ENCODE data around the gene IER3.

DNA sequence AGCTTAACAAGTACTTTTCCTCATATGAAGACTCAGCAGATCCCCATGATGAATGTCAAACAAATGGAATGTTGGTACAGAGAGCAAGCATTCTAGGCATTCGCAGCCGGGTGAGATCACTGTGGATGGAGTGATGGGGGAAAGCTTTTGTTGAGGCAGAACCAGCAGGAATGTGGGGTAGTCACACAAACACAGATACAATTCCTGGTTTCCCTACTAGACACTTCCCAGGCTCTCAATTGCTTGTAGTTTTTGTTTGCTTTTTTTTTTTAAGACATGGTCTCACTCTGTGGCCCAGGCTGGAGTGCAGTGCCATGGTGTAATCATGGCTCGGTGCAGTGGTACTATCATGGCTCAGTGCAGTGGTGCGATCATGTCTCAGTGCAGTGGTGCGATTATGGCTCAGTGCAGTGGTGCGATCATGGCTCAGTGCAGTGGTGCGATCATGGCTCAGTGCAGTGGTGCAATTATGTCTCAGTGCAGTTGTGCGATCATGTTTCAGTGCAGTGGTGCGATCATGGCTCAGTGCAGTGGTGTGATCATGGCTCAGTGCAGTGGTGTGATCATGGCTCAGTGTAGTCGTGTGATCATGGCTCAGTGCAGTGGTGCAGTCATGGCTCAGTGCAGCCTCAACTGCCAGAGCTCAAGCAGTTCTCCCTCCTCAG, 15.4 kb upstream of the IER3 start:
- TF ChIP-seq, protein P1, sequence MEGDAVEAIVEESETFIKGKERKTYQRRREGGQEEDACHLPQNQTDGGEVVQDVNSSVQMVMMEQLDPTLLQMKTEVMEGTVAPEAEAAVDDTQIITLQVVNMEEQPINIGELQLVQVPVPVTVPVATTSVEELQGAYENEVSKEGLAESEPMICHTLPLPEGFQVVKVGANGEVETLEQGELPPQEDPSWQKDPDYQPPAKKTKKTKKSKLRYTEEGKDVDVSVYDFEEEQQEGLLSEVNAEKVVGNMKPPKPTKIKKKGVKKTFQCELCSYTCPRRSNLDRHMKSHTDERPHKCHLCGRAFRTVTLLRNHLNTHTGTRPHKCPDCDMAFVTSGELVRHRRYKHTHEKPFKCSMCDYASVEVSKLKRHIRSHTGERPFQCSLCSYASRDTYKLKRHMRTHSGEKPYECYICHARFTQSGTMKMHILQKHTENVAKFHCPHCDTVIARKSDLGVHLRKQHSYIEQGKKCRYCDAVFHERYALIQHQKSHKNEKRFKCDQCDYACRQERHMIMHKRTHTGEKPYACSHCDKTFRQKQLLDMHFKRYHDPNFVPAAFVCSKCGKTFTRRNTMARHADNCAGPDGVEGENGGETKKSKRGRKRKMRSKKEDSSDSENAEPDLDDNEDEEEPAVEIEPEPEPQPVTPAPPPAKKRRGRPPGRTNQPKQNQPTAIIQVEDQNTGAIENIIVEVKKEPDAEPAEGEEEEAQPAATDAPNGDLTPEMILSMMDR (IDR thresholded peaks at IDR 0.05 in 2 of 3, conservative IDR thresholded peaks at IDR 0.05 in 1 of 3; ENCODE audit: insufficient read depth in 2 of 3, low read depth in 1 of 3, low read length in 3 of 3): no peak
- TF ChIP-seq EZH2 (IDR thresholded peaks at IDR 0.05; ENCODE audit: borderline replicate concordance, low read depth, low read length): no peak
- no peak for TF ChIP-seq TAF1 (IDR thresholded peaks at IDR 0.05; ENCODE audit: control insufficient read depth, extremely low read depth, insufficient read depth, low read length, severe bottlenecking)
- no peak for TF ChIP-seq EP300 (IDR thresholded peaks at IDR 0.05; ENCODE audit: low read length)
- no peak for TF ChIP-seq ZNF77 (CRISPR knock-in tag; IDR thresholded peaks at IDR 0.05)
- no peak for TF ChIP-seq GATAD2A (IDR thresholded peaks at IDR 0.05)
